Neural cell (in vitro differentiated cells): ENCODE data around the gene RPL10L. TPM values are rescaled to one million over a fixed set of nuclear protein-coding genes. Genes with fewer than 3 reads are reported as not detected.

ENCODE experiments used
- H2AFZ ChIP-seq: fragments of 200-600, 300-800 bp; sonication (generic), shearing (Covaris generic); 2 replicates; pipeline ENCODE4 v1.6.0; 2014; ENCODE audit warnings: low read depth, mild to moderate bottlenecking, antibody characterized with exemption, low read length, moderate library complexity
- H3F3A ChIP-seq: fragments of 200-600 bp; shearing (Covaris generic); 2 replicates; pipeline ENCODE4 v1.6.1; 2016; ENCODE audit warnings: mild to moderate bottlenecking, moderate library complexity, mixed read lengths, antibody characterized with exemption, low read length; ENCODE audit not compliant: insufficient read depth, poor library complexity, severe bottlenecking
- H3K27ac ChIP-seq: fragments of 200-600, 300-800 bp; sonication (generic), shearing (Covaris generic); 2 replicates; pipeline ENCODE4 v1.5.1; 2014; ENCODE audit warnings: mild to moderate bottlenecking, low read length, moderate library complexity
- H3K27me3 ChIP-seq: fragments of 300-800, 200-600 bp; sonication (generic), shearing (Covaris generic); 2 replicates; pipeline ENCODE4 v1.6.0; 2014; ENCODE audit warnings: mild to moderate bottlenecking, low read depth, low read length, moderate library complexity; ENCODE audit not compliant: insufficient read depth
- H3K36me3 ChIP-seq: fragments of 300-800, 200-600 bp; sonication (generic), shearing (Covaris generic); 2 replicates; pipeline ENCODE4 v1.5.1; 2014; ENCODE audit warnings: mild to moderate bottlenecking, antibody characterized with exemption, low read length, moderate library complexity; ENCODE audit not compliant: insufficient read depth
- H3K4me2 ChIP-seq: fragments of 300-800, 200-600 bp; sonication (generic), shearing (Covaris generic); 2 replicates; pipeline ENCODE4 v1.6.0; 2014; ENCODE audit warnings: mild to moderate bottlenecking, low read length
- H3K4me3 ChIP-seq: fragments of 300-800, 200-600 bp; sonication (generic), shearing (Covaris generic); 2 replicates; pipeline ENCODE4 v1.5.1; 2014; ENCODE audit warnings: mild to moderate bottlenecking, low read length, moderate library complexity
- H3K79me2 ChIP-seq: fragments of 200-600 bp; shearing (Covaris generic); replicated peaks from 2 replicates; pipeline ENCODE4 v1.6.0; 2014; ENCODE audit warnings: mild to moderate bottlenecking, low read length, moderate library complexity; ENCODE audit not compliant: insufficient read depth
- H3K9ac ChIP-seq: fragments of 300-800, 200-600 bp; sonication (generic), shearing (Covaris generic); 2 replicates; pipeline ENCODE4 v1.6.1; 2016; ENCODE audit warnings: mild to moderate bottlenecking, low read length, mixed read lengths
- H3K9me2 ChIP-seq: fragments of 200-600 bp; shearing (Covaris generic); 2 replicates; pipeline ENCODE4 v1.6.1; 2016; ENCODE audit warnings: mild to moderate bottlenecking, low read length, mixed read lengths; ENCODE audit not compliant: insufficient read depth
- H3K9me3 ChIP-seq: fragments of 200-600, 300-800 bp; sonication (generic), shearing (Covaris generic); 2 replicates; pipeline ENCODE4 v1.6.1; 2016; ENCODE audit warnings: mild to moderate bottlenecking, mixed run types, low read length, moderate library complexity, mixed read lengths
- H4K20me1 ChIP-seq: fragments of 200-600 bp; shearing (Covaris generic); 2 replicates; pipeline ENCODE4 v1.6.1; 2016; ENCODE audit warnings: mild to moderate bottlenecking, mixed run types; ENCODE audit not compliant: insufficient read depth
- EP300 ChIP-seq: fragments of 450-650 bp; conservative IDR thresholded peaks from 2 replicates; pipeline ENCODE4 v1.6.1; 2014; ENCODE audit warnings: antibody characterized with exemption, mild to moderate bottlenecking, moderate library complexity; ENCODE audit not compliant: poor library complexity, severe bottlenecking
- EZH2 ChIP-seq: fragments of 200-600, 300-800 bp; shearing (Covaris generic), sonication (generic); IDR thresholded peaks from 2 replicates; pipeline ENCODE4 v1.6.1; 2014; ENCODE audit warnings: antibody characterized with exemption, low read length, borderline replicate concordance, mild to moderate bottlenecking; ENCODE audit not compliant: insufficient read depth, poor library complexity, severe bottlenecking
- MXI1 ChIP-seq: fragments of 450-650 bp; conservative IDR thresholded peaks from 2 replicates; pipeline ENCODE4 v1.6.1; 2014; ENCODE audit warnings: antibody characterized with exemption, mild to moderate bottlenecking; ENCODE audit not compliant: poor library complexity, severe bottlenecking
- POLR2AphosphoS5 ChIP-seq: IDR thresholded peaks from 2 replicates; pipeline ENCODE4 v1.6.1; 2012
- RAD21 ChIP-seq: fragments of 450-650 bp; conservative IDR thresholded peaks from 2 replicates; pipeline ENCODE4 v1.6.1; 2014; ENCODE audit warnings: antibody characterized with exemption, mild to moderate bottlenecking, moderate library complexity
- SMC3 ChIP-seq: fragments of 450-650 bp; conservative IDR thresholded peaks from 2 replicates; pipeline ENCODE4 v1.6.1; 2014; ENCODE audit warnings: antibody characterized with exemption, mild to moderate bottlenecking, moderate library complexity; ENCODE audit not compliant: poor library complexity
- TAF1 ChIP-seq: IDR thresholded peaks from 2 replicates; pipeline ENCODE4 v1.6.1; 2012; ENCODE audit warnings: low read depth
- polyA plus RNA-seq: library from polyadenylated mRNA; depleted of rRNA; stranded (reverse); fragments of >200 nt; gene quantifications from 2 replicates; pipeline ENCODE4 v1.2.3, GENCODE V29; 2014
- TF ChIP-seq, protein P1 (sequence below): IDR thresholded peaks from 2 replicates; pipeline ENCODE4 v1.6.1; 2012; ENCODE audit warnings: borderline replicate concordance
- TF ChIP-seq, protein P2 (sequence below): fragments of 450-650 bp; IDR thresholded peaks from 2 replicates; pipeline ENCODE4 v1.5.1; 2014; ENCODE audit warnings: antibody characterized with exemption, mild to moderate bottlenecking, moderate library complexity; ENCODE audit not compliant: poor library complexity, severe bottlenecking

The RPL10L gene
- polyA plus RNA-seq, 1 donor from 2014 or later, result not detected

DNA sequence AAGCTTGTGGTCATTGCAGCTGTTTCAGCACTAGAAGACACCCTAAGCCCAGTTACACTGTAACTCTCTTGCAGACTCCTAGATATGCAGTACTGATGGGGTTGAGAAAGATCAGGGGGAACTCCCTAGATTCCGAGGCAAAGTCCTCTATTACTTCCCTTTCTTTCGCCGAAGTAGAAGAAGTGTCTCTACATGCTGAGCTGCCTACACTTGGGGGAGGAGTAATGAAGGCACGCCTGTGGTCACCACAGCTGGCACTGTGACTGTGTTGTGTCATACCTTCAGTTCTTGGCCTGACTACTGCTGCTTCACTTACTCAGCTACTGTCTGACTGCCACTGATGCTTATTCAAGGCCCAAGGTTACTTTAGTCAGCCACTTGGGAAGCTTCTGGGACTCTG, 35.1 kb upstream of the RPL10L start:
- H3K9ac ChIP-seq, result no peak overlapping the region
- TF ChIP-seq POLR2AphosphoS5 (no peak), TAF1 (no peak), EZH2 (no peak)
- TF ChIP-seq, protein P1, sequence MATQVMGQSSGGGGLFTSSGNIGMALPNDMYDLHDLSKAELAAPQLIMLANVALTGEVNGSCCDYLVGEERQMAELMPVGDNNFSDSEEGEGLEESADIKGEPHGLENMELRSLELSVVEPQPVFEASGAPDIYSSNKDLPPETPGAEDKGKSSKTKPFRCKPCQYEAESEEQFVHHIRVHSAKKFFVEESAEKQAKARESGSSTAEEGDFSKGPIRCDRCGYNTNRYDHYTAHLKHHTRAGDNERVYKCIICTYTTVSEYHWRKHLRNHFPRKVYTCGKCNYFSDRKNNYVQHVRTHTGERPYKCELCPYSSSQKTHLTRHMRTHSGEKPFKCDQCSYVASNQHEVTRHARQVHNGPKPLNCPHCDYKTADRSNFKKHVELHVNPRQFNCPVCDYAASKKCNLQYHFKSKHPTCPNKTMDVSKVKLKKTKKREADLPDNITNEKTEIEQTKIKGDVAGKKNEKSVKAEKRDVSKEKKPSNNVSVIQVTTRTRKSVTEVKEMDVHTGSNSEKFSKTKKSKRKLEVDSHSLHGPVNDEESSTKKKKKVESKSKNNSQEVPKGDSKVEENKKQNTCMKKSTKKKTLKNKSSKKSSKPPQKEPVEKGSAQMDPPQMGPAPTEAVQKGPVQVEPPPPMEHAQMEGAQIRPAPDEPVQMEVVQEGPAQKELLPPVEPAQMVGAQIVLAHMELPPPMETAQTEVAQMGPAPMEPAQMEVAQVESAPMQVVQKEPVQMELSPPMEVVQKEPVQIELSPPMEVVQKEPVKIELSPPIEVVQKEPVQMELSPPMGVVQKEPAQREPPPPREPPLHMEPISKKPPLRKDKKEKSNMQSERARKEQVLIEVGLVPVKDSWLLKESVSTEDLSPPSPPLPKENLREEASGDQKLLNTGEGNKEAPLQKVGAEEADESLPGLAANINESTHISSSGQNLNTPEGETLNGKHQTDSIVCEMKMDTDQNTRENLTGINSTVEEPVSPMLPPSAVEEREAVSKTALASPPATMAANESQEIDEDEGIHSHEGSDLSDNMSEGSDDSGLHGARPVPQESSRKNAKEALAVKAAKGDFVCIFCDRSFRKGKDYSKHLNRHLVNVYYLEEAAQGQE, result no peak
- H3K4me2 ChIP-seq, result no peak overlapping the region
- no peaks in the 10 kb centered on the region for H3K36me3 ChIP-seq
- H3K27me3 ChIP-seq, result no peaks in the 10 kb centered on the region
- H3K27ac ChIP-seq, result no peak overlapping the region
- H3K9me3 ChIP-seq, result no peaks in the 10 kb centered on the region
- H3K79me2 ChIP-seq, result no peaks in the 10 kb centered on the region
- H3K9me2 ChIP-seq, result no peaks in the 10 kb centered on the region
- no peaks in the 10 kb centered on the region for H3F3A ChIP-seq
- H3K4me3 ChIP-seq, result no peak overlapping the region
- no peaks in the 10 kb centered on the region for H4K20me1 ChIP-seq
- no peak overlapping the region for H2AFZ ChIP-seq

DNA sequence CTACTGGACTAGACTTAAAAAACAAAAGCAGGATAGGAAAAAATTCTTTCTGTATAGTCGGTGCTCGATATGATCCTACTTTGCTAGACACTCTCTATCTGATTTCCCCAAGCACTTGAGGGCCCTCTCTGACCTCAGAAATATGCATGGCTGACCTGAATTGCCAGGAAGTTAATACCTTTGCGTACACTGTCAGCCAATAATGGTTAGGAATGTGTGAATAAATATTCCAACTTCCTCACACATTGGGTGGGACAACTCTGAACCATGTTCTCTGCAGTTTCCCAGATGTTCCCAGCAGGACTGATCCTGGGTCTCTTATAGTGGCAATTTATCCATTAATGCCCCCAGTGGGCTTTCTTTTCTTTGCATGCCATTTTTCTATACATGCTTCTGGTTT, 20.5 kb upstream of the RPL10L start:
- H3K27ac ChIP-seq, result no peak overlapping the region
- no peak overlapping the region for H3K4me2 ChIP-seq
- H3K27me3 ChIP-seq, result no peaks in the 10 kb centered on the region
- no peaks in the 10 kb centered on the region for H3K9me2 ChIP-seq
- no peaks in the 10 kb centered on the region for H3K79me2 ChIP-seq
- no peak overlapping the region for H3K4me3 ChIP-seq
- no peak overlapping the region for H2AFZ ChIP-seq
- H3K36me3 ChIP-seq, result no peaks in the 10 kb centered on the region
- H4K20me1 ChIP-seq, result no peaks in the 10 kb centered on the region
- H3K9me3 ChIP-seq, result no peaks in the 10 kb centered on the region
- TF ChIP-seq SMC3 (no peak), MXI1 (no peak), TAF1 (no peak), RAD21 (no peak), EZH2 (no peak)
- H3F3A ChIP-seq, result no peaks in the 10 kb centered on the region
- H3K9ac ChIP-seq, result no peak overlapping the region

DNA sequence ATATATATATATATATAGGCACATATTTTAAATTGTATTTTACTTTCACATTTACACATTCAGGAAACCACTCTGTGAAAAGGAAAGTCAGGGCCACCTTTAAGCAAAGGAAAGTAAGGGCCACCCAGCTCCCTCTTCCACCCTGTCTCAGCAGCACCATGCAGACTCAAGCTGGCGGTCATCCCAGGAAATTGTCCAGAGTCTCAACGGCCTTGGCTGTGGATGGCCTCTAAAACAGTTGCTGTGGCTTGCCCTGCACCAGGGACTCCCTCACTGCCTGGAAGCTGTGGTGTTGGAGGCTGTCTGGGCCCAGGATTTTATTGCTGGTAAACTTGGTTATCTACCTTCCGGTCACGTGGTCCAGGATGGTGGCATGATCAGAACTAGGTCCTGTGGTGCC, 11.8 kb upstream of the RPL10L start:
- Histone ChIP-seq H3K36me3 (no peaks in the 10 kb centered on the region), H4K20me1 (no peaks in the 10 kb centered on the region), H3K9me3 (no peaks in the 10 kb centered on the region), H3K9ac (no peak overlapping the region), H3K79me2 (no peaks in the 10 kb centered on the region), H3K4me2 (no peak overlapping the region), H3K27ac (no peak overlapping the region), H3K4me3 (no peak overlapping the region), H3K27me3 (no peaks in the 10 kb centered on the region), H3F3A (no peaks in the 10 kb centered on the region), H3K9me2 (no peaks in the 10 kb centered on the region), H2AFZ (no peak overlapping the region)
- TF ChIP-seq, protein P1, result no peak
- TF ChIP-seq SMC3 (no peak), EZH2 (no peak), POLR2AphosphoS5 (no peak), RAD21 (no peak), MXI1 (no peak), EP300 (no peak), TAF1 (no peak)
- TF ChIP-seq, protein P2, sequence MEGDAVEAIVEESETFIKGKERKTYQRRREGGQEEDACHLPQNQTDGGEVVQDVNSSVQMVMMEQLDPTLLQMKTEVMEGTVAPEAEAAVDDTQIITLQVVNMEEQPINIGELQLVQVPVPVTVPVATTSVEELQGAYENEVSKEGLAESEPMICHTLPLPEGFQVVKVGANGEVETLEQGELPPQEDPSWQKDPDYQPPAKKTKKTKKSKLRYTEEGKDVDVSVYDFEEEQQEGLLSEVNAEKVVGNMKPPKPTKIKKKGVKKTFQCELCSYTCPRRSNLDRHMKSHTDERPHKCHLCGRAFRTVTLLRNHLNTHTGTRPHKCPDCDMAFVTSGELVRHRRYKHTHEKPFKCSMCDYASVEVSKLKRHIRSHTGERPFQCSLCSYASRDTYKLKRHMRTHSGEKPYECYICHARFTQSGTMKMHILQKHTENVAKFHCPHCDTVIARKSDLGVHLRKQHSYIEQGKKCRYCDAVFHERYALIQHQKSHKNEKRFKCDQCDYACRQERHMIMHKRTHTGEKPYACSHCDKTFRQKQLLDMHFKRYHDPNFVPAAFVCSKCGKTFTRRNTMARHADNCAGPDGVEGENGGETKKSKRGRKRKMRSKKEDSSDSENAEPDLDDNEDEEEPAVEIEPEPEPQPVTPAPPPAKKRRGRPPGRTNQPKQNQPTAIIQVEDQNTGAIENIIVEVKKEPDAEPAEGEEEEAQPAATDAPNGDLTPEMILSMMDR, result no peak
